Adrenal gland (tissue), 5 donors: ENCODE measurements around the gene TNRC6B.

ENCODE experiments used
- CTCF ChIP-seq, 6 experiments: fragments of 450-650 bp in 4 of 6; fragments of 200-600 bp in 2 of 6; sonication (generic) in 1 of 6; IDR thresholded peaks; 1 replicate in 5 of 6; 2 replicates in 1 of 6; pipeline versions ENCODE4 v1.5.1 to v1.8.0; 2016 to 2021; ENCODE audit warnings: antibody characterized with exemption in 6 of 6, mild to moderate bottlenecking in 2 of 6, moderate library complexity in 1 of 6
- POLR2A ChIP-seq, 2 donors: fragments of 450-650 bp; IDR thresholded peaks; one replicate each; pipeline ENCODE4 v1.6.1; 2017; ENCODE audit warnings: antibody characterized with exemption in 2 of 2, mild to moderate bottlenecking in 2 of 2, moderate library complexity in 1 of 2
- donor health status: DM: no; HTN: no; CAD: no.

GRCh38 chr22:40340044-40340443, 162.3 kb downstream of the TNRC6B start:
- no peak for TF ChIP-seq CTCF (IDR thresholded peaks at IDR 0.05)
- no peak for TF ChIP-seq POLR2A (IDR thresholded peaks at IDR 0.05)
